Activated CD4-positive, CD25-positive, alpha-beta regulatory T cell (primary cell): Measurements from ENCODE around the gene TOP3A.
A peak's percentile ranks its signal among the peaks of the same experiment; 100 is the strongest.
"Not testable (repeated sequence)": the region's sequence is repeated elsewhere in the genome, so short reads cannot be mapped to it uniquely, and the experiment has no call there.

Experiments used
- DNase-seq, 4 experiments: peaks; one replicate each; lab custom pipeline; 2025; lab: John Stamatoyannopoulos, UW

The TOP3A gene, protein sequence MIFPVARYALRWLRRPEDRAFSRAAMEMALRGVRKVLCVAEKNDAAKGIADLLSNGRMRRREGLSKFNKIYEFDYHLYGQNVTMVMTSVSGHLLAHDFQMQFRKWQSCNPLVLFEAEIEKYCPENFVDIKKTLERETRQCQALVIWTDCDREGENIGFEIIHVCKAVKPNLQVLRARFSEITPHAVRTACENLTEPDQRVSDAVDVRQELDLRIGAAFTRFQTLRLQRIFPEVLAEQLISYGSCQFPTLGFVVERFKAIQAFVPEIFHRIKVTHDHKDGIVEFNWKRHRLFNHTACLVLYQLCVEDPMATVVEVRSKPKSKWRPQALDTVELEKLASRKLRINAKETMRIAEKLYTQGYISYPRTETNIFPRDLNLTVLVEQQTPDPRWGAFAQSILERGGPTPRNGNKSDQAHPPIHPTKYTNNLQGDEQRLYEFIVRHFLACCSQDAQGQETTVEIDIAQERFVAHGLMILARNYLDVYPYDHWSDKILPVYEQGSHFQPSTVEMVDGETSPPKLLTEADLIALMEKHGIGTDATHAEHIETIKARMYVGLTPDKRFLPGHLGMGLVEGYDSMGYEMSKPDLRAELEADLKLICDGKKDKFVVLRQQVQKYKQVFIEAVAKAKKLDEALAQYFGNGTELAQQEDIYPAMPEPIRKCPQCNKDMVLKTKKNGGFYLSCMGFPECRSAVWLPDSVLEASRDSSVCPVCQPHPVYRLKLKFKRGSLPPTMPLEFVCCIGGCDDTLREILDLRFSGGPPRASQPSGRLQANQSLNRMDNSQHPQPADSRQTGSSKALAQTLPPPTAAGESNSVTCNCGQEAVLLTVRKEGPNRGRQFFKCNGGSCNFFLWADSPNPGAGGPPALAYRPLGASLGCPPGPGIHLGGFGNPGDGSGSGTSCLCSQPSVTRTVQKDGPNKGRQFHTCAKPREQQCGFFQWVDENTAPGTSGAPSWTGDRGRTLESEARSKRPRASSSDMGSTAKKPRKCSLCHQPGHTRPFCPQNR

DNA sequence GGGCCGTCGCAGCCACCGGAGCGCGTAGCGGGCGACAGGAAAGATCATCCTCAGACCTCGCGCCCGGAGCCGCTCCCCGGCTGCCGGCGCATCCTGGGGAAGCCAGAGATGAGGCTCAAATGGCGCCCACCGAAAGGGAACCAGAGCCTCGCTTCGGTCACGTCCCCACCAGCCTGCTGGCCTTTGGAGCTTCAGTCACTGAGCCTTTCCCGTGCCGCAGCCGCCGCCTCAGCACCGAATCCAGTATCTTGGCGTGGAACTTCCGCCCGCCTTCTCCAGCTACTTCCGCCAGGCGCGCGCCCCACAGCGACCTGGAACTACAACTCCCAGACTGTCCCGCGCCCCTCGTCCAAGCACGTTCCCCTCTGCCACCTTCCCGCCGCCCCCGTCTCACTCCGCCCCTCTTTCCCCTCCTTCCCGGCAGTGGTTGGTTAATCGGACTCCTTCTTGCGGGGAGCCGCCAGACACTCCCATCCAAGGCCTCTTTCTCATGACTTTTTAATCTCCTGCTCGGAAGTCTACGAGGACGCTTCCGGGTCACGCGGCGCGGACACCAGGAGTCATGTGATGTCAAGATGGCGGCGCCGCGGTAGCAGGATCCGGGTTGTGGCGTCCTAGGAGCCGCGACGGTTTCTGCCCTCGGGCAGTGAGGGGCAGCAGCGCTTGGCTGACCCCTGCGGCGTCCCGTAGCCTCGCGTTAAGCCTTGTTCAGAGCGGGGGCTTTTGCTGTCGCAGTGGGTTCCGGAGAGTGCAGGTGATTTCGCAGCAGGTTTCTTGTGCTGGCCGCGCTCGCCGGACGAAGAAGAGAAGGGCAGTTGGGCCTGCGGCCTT, at the start of gene TOP3A, which contains the start of gene SMCR8:
TSS of gene TOP3A (minus strand) at position 264 of the 831 bp plus-strand sequence. CDS start at position 48, 216 bp downstream.
TSS of gene SMCR8 (plus strand) at position 563 of the 831 bp plus-strand sequence. CDS start 497 bp downstream, outside the sequence.
- DNase-seq = peak; percentile 95 to 96 (median 95)

DNA sequence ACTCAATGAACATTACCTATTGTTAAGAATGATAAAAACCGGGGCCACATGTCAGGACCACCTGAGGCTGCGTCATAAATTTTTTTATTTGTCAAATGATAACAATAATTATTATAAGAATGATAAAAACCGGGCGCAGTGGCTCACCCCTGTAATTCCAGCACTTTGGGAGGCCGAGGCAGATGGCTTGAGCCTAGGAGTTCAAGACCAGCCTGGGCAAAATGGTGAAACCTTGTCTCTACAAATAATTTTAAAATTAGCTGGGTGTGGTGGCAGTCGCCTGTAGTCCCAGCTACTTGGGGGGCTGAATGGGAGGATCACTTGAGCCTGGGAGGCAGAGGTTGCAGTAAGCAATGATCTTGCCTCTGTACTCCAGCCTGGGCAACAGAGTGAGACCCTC, 49.4 kb upstream of the TOP3A start:
- no peak for DNase-seq

DNA sequence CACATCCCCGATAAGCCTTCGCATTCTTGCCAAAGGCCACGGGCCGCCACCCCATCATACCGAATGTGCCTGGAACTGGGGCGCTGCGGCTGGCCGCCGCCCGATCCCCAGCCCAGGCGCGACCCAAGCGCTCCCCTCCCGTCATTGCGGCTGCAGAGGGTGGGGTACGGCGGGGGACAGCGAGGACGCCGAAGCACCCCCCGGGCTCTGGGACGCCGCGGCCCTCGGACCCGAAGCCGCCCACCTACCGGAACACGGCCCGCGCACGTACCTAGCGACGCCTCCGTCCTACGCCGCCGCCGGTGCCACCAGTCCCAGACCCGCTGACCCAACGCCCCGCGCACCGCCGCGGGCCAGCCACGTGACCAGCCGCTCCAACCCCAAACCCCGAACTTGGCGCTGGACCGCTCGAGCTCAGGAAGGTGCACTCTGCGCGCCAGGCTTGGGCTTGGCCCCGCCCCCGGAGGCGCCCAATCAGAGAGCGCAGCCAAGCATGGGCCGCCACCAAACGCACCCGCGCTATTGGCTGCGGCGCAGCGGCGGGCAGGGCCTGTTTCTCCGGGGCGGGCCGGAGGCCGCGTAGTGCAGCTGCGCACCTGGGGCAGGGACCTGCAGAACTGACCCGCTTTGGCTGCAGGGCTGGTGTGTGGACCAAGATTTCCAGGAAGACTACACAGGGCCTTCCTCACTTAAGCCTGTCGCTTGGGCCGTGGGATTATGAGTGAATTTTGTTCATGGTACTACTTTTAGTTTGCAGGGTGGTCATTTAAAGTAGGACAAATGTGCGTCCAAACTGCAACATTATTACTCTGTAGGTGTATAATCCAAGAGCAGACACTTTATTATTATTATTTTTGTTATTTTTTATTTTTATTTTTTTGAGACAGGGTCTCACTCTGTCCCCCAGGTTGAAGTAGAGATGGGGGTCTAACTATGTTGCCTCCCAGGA, 48.6 kb upstream of the TOP3A start, which contains the start of gene SHMT1:
TSS of gene SHMT1 (minus strand) at position 450 of the 949 bp plus-strand sequence. CDS start 7,569 bp downstream, outside the sequence.
- peak; percentile 78 to 86 (median 83) for DNase-seq

DNA sequence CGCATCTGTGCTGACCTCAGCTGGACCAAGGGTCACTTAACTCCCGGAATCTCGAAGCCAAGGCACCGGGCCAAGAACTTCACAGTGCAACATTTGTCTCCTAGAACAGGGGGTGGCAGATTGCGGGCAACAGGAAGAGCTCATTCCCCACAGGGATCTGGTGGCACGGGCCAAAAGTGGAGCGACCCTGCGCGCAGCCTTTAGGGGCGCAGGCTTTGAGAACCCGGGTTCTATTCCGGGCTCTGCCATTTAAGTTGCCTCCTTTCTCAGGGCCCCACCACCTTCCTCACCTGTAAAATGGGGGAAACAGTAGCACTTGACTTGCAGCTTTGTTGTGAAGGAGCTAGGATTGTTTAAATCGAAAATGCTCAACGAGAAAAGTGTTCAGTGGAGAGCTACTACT, 47.9 kb upstream of the TOP3A start:
- DNase-seq = no peak

DNA sequence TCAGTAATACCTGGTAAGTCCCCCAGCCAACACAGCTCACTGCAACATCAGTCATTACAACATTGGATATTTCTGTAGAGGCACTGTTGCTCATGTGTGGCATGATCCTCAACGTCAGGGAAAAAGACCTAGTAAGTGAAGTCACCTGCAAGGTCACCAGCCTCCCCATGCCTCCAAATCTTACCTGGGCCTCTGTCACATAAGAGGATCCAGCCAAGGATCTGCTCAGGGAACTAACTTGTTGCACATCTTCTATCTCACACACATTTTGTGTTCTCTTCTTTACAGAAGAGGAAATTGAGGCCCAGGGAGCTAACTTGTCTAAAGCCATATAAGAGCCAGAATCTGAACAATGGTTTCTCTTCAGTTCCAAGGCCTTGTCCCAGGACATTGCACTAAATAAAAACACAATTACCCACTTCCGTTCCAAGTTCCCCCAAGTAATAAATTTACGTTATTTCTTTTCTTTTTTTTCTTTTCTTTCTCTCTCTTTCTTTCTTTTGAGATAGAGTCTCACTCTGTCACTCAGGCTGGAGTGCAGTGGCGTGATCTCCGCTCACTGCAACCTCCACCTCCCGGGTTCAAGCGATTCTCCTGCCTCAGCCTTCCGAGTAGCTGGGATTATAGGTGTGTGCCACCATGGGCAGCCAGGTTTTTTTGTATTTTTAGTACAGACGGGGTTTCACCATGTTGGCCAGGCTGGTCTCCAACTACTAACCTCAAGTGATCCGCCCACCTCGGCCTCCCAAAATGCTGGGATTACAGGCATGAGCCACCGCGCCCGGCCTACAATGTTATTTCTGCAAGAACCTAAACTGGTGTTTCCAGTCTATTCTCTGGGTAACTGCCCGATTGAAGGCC, 47.3 kb upstream of the TOP3A start:
- DNase-seq = no peak

DNA sequence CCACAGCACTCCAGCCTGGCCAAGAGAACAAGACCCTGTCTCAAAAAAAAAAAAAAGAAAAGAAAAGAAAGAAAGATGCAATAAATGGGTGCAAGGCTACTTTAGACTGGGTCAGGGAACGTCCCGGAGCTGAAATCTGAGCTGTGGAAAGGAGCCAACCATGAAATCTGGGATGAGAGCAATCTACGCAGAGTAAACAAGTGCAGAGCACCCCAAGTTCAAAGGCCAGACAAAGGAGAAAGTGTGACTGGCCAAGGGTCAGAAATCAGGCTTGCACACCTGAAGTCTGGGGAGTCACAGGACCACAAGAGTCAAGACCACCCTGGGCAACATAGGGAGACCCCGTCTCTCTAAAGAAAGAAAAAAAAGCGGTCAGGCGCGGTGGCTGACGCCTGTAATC, 45.7 kb upstream of the TOP3A start:
- DNase-seq = no peak

DNA sequence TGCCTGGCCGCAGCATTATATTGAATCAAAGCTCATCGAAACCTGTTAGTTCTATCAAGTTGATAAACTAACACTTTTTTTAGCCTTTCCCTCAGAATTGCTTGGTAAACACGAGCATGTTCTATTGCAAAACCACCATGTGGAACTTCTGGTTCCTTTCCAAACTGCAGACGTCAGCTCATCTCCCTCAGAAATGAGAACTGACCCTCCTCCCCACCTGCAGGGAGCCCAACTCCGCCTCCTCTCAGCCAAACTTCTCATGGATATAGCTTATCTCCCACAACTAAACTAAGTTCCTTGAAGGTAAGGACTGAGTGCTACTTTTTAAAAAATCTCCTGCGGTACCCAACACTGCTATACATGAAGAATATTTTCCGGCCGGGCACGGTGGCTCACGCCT, 41.8 kb upstream of the TOP3A start:
- DNase-seq = no peak

DNA sequence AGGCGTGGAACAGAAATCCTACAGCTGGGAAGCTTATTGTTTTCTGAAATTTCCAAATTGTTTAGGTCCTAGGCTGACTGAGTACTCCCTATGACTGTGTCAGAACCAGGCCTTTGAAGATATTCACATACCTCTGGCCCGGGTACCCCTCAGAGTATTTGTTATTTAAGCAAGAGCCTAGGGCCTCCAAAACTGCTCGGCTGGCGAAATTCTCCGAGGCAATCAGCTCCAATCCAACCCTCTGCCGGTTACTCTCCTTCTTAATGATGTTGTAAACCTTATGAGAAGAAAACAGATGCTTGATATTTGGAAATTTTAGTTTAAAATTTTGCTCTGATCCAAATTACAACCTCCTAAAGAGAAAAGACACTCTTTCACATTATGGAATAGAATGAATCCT, 38.7 kb upstream of the TOP3A start:
- DNase-seq = no peak

DNA sequence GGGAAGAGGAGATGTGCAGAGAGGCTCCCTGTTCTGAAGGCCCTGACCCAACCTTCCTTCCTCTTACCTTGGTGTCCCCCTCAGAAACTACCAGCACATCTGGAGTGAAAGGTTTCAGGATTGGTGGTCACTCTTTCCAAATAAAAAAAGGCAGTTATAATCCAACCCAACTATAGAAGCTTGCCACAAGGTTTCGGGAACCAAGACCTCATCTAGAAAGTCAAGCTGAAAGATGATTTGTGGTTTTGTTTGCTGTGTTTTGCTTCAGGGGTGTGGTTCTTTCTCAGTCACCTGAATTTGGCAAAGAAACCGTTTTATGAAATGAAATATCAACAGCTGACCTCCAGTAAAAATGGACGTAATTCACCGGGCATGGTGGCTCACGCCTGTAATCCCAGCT, 29.2 kb upstream of the TOP3A start:
- no peak for DNase-seq

DNA sequence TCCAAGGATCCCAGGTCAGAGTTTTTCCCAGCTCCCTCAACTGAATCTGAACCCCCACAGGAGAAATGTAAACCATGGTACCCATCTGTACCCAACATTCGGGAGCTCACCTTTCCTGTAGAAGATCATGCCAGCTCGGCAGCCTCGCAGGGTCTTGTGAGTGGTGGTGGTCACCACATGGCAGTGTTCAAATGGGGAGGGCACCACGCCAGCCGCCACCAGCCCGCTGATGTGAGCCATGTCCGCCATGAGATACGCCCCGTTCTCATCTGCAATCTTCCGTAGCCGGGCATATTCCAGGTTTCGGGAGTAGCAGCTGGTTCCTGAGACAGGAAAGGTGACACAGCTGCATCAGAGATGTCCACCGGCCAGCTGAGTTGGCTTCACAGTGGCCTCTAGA, 25.1 kb upstream of the TOP3A start:
- DNase-seq = no peak

DNA sequence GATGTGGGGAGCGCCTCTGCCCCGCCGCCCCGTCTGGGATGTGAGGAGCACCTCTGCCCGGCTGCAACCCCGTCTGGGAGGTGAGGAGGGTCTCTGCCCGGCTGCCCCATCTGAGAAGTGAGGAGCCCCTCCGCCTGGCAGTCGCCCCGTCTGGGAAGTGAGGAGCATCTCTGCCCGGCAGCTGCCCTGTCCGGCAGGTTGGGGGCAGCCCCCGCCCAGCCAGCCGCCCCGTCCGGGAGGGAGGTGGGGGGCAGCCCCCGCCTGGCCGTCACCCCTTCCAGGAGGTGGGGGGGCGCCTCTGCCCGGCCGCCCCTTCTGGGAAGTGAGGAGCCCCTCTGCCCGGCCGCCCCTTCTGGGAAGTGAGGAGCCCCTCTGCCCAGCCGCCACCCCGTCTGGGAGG, 23.4 kb upstream of the TOP3A start:
- not testable (repeated sequence) for DNase-seq

DNA sequence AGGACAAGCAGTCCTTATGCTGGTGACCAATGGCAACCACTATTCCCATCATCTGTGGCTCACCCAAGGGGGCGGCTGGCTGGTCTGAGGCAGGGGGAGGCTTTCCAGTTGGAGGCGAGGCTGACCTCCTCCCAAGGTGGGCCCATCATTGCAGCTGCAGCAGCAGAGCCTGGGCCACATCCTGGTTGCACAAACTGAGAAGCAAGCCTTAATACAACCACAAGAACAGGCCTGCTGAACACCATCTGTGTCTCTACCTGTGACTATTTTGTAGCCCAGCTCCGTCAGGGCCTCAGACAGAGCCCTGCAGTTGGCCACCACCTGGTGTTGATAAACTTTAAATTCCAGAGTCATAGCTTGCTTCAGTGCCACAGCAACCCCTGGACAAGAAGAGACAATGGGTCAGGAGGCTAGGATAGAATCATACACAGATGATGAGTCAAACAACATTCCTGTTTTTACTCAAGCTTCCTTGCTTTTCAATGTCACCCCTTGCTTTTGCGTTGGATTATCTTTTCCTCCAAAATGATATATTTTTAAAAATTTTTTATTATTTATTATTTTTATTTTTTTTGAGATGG, 18.2 kb upstream of the TOP3A start:
- DNase-seq = no peak

DNA sequence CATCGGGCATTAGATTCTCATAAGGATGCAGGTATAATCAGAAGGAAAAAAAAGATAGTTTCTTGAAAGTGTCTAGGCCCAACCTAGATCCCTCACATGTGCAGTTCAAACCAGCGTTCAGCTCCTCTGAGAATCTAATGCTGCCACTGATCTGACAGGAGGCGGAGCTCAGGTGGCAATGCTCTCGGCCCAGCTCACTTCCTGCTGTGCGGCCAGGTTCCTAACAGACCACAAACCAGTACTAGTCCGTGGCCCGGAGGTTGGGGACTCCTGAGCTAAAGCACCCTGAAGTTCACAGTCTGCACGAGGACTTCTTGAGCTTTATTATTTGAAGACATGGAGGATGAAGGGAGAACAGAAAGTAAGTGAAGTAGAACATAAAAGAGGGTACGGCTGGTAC, 17.1 kb upstream of the TOP3A start:
- DNase-seq = no peak

DNA sequence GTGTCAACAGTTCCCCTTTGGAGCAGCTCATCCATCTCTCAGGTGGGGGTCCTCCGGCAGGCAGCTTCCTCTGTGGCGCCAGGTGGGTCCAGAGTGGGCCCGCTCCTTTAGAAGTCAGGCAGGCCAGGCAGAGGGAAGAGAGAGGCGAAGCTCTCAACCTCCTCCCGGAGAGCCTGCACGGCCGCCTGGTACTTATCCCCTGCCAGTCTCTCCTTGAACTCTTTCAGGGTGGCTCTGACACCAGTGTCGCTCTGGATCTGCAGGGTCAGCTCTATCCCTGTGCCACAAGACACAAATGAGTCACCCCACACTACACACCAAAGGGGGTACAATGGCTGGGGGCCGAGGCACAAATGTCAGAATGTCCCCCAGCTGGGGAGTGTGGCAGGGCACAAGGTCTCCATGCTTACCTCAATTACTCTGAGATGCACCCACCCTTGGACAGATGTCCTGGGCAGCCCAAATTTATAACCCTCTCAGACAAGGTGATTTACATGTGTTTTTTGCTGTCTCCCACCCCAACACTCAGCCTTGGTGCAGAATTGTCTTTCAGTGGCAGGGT, 13.9 kb upstream of the TOP3A start:
- no peak for DNase-seq

DNA sequence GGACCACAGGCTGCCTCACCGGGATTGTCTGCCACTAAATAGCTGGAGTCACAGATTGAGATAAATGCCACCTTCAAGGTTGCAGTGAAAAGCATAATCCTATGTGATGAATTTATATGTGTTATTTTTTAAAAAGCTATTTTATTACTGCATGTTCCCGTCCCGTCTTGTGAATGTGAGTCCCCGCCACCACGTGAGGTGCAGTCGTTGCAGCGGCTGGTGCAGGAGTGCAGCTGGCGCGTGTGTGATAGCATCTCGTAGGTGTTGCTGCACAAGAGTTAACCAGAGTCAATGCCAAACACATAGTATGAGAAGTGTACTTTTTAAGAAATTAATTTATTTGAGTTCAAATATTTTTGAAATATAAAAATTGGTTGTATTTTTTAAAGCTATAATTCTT, 12.8 kb upstream of the TOP3A start:
- DNase-seq = no peak

DNA sequence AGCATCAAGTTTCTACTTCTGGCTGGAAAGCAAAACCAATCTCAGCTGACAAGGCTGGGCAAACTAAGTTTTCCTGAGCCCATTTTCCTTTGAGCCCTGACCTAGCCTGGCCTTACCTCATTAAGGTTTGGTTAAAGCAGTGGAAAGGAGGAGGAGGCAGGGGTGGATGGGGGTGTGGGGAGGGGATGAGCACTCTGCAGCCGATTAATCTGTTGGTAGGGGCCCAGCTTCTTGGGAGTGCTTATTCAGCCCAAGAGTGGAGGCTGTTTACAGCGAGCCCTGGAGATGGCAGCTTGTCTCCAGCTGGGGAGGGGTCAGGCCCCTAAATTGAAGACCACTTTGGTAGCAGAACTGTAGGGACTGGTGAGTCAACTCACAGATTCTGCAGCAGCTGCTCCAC, 12.3 kb upstream of the TOP3A start:
- no peak for DNase-seq

DNA sequence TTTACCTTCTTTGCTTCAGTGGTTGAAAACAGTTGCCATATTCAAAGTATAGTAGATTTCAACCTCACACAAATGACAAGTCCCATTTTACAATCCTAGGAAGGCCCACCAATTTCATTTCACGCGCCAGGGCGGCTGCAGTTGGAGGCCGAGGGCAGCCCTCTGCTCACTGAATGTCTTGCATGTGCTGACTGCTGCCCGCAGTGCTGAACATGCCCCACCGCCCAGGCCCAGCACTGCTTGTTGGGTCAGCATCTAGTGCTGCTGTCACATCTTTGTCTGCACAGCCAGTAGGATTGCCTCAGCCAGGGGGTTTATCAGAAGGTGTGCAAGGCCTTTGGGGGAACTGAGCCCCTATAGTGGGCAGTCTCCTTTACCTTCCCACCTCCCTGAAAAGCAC, 11.8 kb upstream of the TOP3A start:
- no peak for DNase-seq

DNA sequence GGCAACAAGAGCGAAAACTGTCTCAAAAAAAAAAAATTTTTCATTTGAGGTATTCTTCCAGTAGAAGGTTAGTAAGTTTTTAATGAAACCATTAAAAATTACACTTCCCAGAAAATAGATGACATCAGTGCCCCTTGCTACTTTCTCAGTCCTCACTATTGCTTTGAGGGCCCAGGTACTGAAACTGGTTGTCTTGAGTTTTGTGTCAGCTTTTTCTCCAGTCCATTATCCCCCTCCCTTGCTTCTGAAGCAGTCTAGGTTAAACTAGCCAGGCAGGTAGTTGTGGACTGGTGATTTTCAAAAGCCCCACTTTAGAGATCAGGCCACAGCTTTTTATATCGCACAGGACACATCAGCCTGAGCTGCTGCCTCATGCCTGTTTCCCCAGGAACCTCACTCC, 11.2 kb upstream of the TOP3A start:
- DNase-seq = no peak
